ENCODE results near the gene PRSS16. TPM values are rescaled to one million over a fixed set of nuclear protein-coding genes. Genes with fewer than 3 reads are reported as not detected.
"Not testable (repeated sequence)": the region's sequence is repeated elsewhere in the genome, so short reads cannot be mapped to it uniquely, and the experiment has no call there.

PRSS16 gene
- total and polyA plus RNA-seq, 5 donors = 0.26 to 1.7 (median 0.61) TPM; not detected in 1

- Histone ChIP-seq H3K27me3 (ENCODE audit: control insufficient read depth, insufficient read depth) (peaks cover 2% of the 10 kb centered on the region), H3K9me3 (ENCODE audit: control insufficient read depth, low read length) (no peaks in the 10 kb centered on the region), H3K4me3 (ENCODE audit: low read length) (no peak overlapping the region), H3K27ac (ENCODE audit: low read length) (no peak overlapping the region), H3K4me1 (ENCODE audit: control insufficient read depth, insufficient read depth, low read length) (peaks cover 2% of the 10 kb centered on the region)
- WGBS = 65% methylated on average over 14 of the region's 14 CpGs
- intact Hi-C loops (cut with DNase I) = no loop called here
- DNase-seq (no peak), ATAC-seq (no peak)
Measured at GRCh38 chr6:27242589-27243265, 4.8 kb upstream of the PRSS16 start.

- H3K27ac ChIP-seq (ENCODE audit: low read length) = no peak overlapping the region
- ATAC-seq = no peak
- 74% methylated on average over 3 of the region's 3 CpGs for WGBS
- H3K27me3 ChIP-seq (ENCODE audit: control insufficient read depth, insufficient read depth) = no peaks in the 10 kb centered on the region
- intact Hi-C loops (cut with DNase I) = no loop called here
- no peak for DNase-seq
- no peaks in the 10 kb centered on the region for H3K9me3 ChIP-seq (ENCODE audit: control insufficient read depth, low read length)
- no peak overlapping the region for H3K4me3 ChIP-seq (ENCODE audit: low read length)
- H3K4me1 ChIP-seq (ENCODE audit: control insufficient read depth, insufficient read depth, low read length) = no peaks in the 10 kb centered on the region
Measured at GRCh38 chr6:27248783-27249182, 1.3 kb downstream of the PRSS16 start.

DNA sequence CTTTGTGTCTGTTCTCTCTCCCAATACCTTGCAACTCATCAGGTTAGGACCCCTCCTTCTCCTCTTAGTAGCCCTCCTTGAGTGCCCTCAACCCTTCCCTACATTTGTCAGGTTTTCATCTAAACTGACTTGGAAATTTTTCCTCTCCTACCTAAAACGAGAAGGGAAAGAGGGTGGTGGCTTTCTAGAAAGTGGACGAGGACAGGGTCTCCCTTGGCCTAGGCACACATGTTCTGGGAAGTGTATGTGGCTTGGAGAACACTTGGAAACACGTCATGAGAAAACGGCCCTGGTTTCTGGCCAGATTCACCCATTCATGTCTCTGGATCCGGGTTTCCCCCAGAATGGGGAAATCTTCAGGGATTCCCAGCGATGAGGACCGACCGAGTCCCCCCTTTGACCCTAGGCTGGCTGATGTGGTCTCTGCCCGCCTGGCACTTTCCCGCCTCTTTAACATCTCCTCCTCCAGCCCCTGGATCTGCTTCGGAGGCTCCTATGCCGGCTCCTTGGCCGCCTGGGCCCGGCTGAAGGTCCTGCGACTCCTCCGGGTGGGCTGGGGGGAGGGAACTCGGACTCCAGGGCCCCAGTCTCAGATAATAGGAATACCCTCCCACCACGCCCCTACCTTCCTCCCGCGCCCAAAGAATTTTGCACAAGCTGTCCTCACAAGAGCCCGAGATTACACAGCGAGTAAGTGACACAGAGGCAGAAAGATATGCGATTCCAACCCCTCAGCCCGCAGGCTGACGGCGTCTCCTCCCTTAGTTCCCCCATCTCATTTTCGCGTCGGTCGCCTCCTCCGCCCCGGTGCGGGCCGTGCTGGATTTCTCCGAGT lies 3.0 kb downstream of the PRSS16 start:
- DNase-seq = no peak
- intact Hi-C loops (cut with DNase I) = no loop called here
- Histone ChIP-seq H3K27me3 (ENCODE audit: control insufficient read depth, insufficient read depth) (no peaks in the 10 kb centered on the region), H3K27ac (ENCODE audit: low read length) (no peak overlapping the region), H3K9me3 (ENCODE audit: control insufficient read depth, low read length) (no peaks in the 10 kb centered on the region), H3K4me3 (ENCODE audit: low read length) (peak overlapping the region; percentile 35), H3K4me1 (ENCODE audit: control insufficient read depth, insufficient read depth, low read length) (no peaks in the 10 kb centered on the region)
- ATAC-seq = peak in 1 of 2 donors; percentile 4
- WGBS = 6% methylated on average over 35 of the region's 35 CpGs

GRCh38 chr6:27251112-27251605 lies 3.7 kb downstream of the PRSS16 start:
- H3K4me1 ChIP-seq (ENCODE audit: control insufficient read depth, insufficient read depth, low read length) = no peaks in the 10 kb centered on the region
- peak overlapping the region; percentile 35 for H3K4me3 ChIP-seq (ENCODE audit: low read length)
- intact Hi-C loops (cut with DNase I) = no loop called here
- peak; percentile 87 to 91 for ATAC-seq
- no peak overlapping the region for H3K27ac ChIP-seq (ENCODE audit: low read length)
- H3K9me3 ChIP-seq (ENCODE audit: control insufficient read depth, low read length) = no peaks in the 10 kb centered on the region
- DNase-seq = peak; percentile 47 to 84 (median 77)
- no peaks in the 10 kb centered on the region for H3K27me3 ChIP-seq (ENCODE audit: control insufficient read depth, insufficient read depth)
- WGBS = 1% methylated on average over 32 of the region's 32 CpGs

DNA sequence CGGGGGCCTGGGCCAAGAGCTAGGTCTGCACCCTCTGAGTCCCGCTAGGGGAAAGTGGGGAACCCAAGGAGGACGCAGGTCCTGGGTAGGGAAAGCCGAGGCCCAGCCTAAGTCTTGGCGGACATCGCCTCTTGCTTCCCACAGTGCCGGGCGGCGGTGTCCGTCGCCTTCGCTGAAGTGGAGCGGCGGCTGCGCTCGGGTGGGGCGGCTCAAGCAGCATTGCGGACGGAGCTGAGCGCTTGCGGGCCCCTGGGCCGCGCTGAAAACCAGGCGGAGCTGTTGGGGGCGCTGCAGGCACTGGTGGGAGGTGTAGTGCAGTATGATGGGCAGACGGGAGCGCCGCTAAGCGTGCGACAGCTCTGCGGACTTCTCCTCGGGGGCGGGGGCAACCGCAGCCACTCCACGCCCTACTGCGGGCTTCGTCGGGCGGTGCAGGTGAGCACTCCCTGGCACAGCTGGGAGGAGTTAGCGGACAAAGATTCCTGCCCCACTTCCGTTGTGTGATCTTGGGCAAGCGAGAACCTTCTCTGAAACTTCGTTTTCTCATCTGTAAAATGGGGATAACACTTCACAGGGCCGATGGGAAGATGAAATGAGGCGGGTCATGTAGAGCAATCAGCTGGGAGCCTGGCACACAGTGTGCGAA lies 4.2 kb downstream of the PRSS16 start:
- no peak overlapping the region for H3K27ac ChIP-seq (ENCODE audit: low read length)
- no peaks in the 10 kb centered on the region for H3K4me1 ChIP-seq (ENCODE audit: control insufficient read depth, insufficient read depth, low read length)
- intact Hi-C loops (cut with DNase I) = no loop called here
- ATAC-seq (peak; percentile 82 to 86), DNase-seq (peak; percentile 19 to 70 (median 66))
- peak overlapping the region; percentile 35 for H3K4me3 ChIP-seq (ENCODE audit: low read length)
- no peaks in the 10 kb centered on the region for H3K9me3 ChIP-seq (ENCODE audit: control insufficient read depth, low read length)
- no peaks in the 10 kb centered on the region for H3K27me3 ChIP-seq (ENCODE audit: control insufficient read depth, insufficient read depth)
- WGBS = 4% methylated on average over 46 of the region's 46 CpGs

- DNase-seq (no peak), ATAC-seq (no peak)
- no peak overlapping the region for H3K4me3 ChIP-seq (ENCODE audit: low read length)
- WGBS = 45% methylated on average over 3 of the region's 3 CpGs
- intact Hi-C loops (cut with DNase I) = no loop called here
- H3K9me3 ChIP-seq (ENCODE audit: control insufficient read depth, low read length) = no peaks in the 10 kb centered on the region
- H3K27me3 ChIP-seq (ENCODE audit: control insufficient read depth, insufficient read depth) = peaks cover 3% of the 10 kb centered on the region
- H3K4me1 ChIP-seq (ENCODE audit: control insufficient read depth, insufficient read depth, low read length) = no peaks in the 10 kb centered on the region
- H3K27ac ChIP-seq (ENCODE audit: low read length) = no peak overlapping the region
Measured at GRCh38 chr6:27254566-27254965, 7.1 kb downstream of the PRSS16 start.

GRCh38 chr6:27255866-27256265 lies 8.4 kb downstream of the PRSS16 start:
- H3K4me3 ChIP-seq (ENCODE audit: low read length) = no peak overlapping the region
- no peak overlapping the region for H3K27ac ChIP-seq (ENCODE audit: low read length)
- WGBS = 37% methylated on average over 1 of the region's 1 CpG
- H3K9me3 ChIP-seq (ENCODE audit: control insufficient read depth, low read length) = no peaks in the 10 kb centered on the region
- intact Hi-C loops (cut with DNase I) = no loop called here
- H3K4me1 ChIP-seq (ENCODE audit: control insufficient read depth, insufficient read depth, low read length) = no peaks in the 10 kb centered on the region
- ATAC-seq (no peak), DNase-seq (no peak)
- peaks cover 3% of the 10 kb centered on the region for H3K27me3 ChIP-seq (ENCODE audit: control insufficient read depth, insufficient read depth)

DNA sequence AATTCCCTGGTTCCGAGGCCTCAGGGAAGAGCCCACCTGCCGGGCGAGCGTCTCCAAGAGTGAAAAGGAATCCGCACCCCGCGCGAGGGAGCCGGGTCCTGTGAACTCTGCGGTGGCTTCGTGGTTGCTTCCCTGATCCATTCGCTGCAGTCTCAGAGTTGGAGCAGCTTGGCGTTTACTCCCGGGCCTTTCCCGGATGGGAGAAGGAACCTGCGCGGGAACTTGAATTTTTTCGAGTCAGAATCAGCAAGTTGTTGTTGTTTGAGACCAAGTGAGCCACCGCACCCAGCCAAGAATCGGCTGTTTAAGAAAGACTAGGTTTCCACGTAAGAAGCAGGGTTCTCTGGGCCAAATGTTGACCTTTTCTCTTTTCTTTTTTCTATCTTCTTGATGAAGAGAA lies 12.9 kb downstream of the PRSS16 start:
- no peak for ATAC-seq
- intact Hi-C loops (cut with DNase I) = no loop called here
- no peak overlapping the region for H3K4me3 ChIP-seq (ENCODE audit: low read length)
- H3K4me1 ChIP-seq (ENCODE audit: control insufficient read depth, insufficient read depth, low read length) = no peaks in the 10 kb centered on the region
- H3K27me3 ChIP-seq (ENCODE audit: control insufficient read depth, insufficient read depth) = peaks cover 3% of the 10 kb centered on the region
- H3K27ac ChIP-seq (ENCODE audit: low read length) = no peak overlapping the region
- 4% methylated on average over 21 of the region's 21 CpGs for WGBS
- DNase-seq = no peak
- no peaks in the 10 kb centered on the region for H3K9me3 ChIP-seq (ENCODE audit: control insufficient read depth, low read length)

DNA sequence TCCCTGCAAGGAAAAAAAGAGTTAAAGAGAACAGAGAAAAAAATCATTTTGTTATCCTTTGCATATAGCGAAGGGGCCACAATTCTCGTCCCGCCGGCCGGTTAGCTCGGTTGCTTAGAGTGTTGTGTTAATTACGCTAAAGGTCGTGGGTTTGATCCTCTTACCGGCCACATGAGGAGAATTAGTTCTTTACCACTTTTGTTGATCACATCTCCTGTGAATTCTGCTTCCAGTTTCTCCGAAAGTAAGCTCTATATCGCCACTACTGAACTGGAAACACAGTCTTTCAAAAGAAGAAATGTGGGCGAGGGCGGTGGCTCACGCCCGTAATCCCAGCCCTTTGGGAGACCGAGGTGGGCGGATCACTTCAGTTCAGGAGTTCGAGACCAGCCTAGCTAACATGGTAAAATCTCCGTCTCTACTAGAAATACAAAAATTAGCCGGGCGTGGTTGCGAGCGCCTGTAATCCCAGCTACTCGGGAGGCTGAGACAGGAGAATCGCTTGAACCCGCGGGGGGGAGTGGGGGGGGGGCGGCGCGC lies 13.4 kb downstream of the PRSS16 start:
- Histone ChIP-seq H3K4me1 (ENCODE audit: control insufficient read depth, insufficient read depth, low read length) (no peaks in the 10 kb centered on the region), H3K27me3 (ENCODE audit: control insufficient read depth, insufficient read depth) (peaks cover 3% of the 10 kb centered on the region), H3K27ac (ENCODE audit: low read length) (no peak overlapping the region), H3K4me3 (ENCODE audit: low read length) (no peak overlapping the region), H3K9me3 (ENCODE audit: control insufficient read depth, low read length) (no peaks in the 10 kb centered on the region)
- 6% methylated on average over 30 of the region's 30 CpGs for WGBS
- intact Hi-C loops (cut with DNase I) = no loop called here
- ATAC-seq (no peak), DNase-seq (no peak)

GRCh38 chr6:27263886-27264285 lies 16.4 kb downstream of the PRSS16 start:
- Histone ChIP-seq H3K27me3 (ENCODE audit: control insufficient read depth, insufficient read depth) (peaks cover under 1% of the 10 kb centered on the region), H3K4me3 (ENCODE audit: low read length) (no peak overlapping the region), H3K27ac (ENCODE audit: low read length) (no peak overlapping the region), H3K4me1 (ENCODE audit: control insufficient read depth, insufficient read depth, low read length) (no peaks in the 10 kb centered on the region), H3K9me3 (ENCODE audit: control insufficient read depth, low read length) (no peaks in the 10 kb centered on the region)
- ATAC-seq = no peak
- no peak for DNase-seq
- intact Hi-C loops (cut with DNase I) = no loop called here
- WGBS = 68% methylated on average over 8 of the region's 8 CpGs

DNA sequence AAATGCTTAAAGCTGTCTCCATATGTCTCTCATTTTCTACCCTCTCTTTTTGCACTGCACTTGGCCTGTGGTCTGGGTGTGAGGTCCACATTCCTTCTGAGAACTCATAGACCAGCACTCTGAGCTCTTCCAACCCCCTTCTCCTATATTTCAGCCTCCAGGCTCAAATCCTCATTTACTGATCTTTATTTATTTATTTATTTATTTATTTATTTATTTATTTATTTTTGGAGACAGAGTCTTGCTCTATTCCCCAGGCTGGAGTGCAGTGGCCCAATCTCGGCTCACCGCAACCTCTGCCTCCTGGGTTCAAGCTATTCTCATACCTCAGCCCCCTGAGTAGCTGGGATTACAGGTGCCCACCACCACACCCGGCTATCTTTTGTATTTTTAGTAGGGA lies 19.5 kb downstream of the PRSS16 start:
- ATAC-seq; H3K4me3 ChIP-seq (ENCODE audit: low read length); DNase-seq; H3K4me1 ChIP-seq (ENCODE audit: control insufficient read depth, insufficient read depth, low read length); H3K27ac ChIP-seq (ENCODE audit: low read length); H3K27me3 ChIP-seq (ENCODE audit: control insufficient read depth, insufficient read depth); H3K9me3 ChIP-seq (ENCODE audit: control insufficient read depth, low read length); intact Hi-C loops (cut with DNase I): not testable (repeated sequence)
- 87% methylated on average over 3 of the region's 3 CpGs for WGBS

Data from right cardiac atrium (tissue), 5 donors.